Liver (tissue), 9 donors: ENCODE results near the gene IRF8. TPM values are rescaled to one million over a fixed set of nuclear protein-coding genes. Genes with fewer than 3 reads are reported as not detected.

Source experiments
- DNase-seq: peaks from one replicate; pipeline ENCODE4 v3.0.0-alpha.2; 2017; ENCODE audit warnings: low spot score
- H3K27ac ChIP-seq, 2 donors: one replicate each; pipeline ENCODE4 v1.7.0; 2013; ENCODE audit warnings: inconsistent platforms in 2 of 2, low read length in 2 of 2, control low read depth in 1 of 2, low read depth in 1 of 2, mild to moderate bottlenecking in 1 of 2
- H3K27me3 ChIP-seq, 4 donors: one replicate each; pipeline versions ENCODE4 v1.6.1 to v1.7.0; 2013; ENCODE audit warnings: low read length in 3 of 4, inconsistent platforms in 1 of 4, mild to moderate bottlenecking in 1 of 4, moderate library complexity in 1 of 4; ENCODE audit not compliant: control insufficient read depth in 4 of 4, insufficient read depth in 4 of 4
- H3K36me3 ChIP-seq, 4 donors: one replicate each; pipeline versions ENCODE4 v1.6.1 to v1.7.0; 2013; ENCODE audit warnings: low read length in 3 of 4, mild to moderate bottlenecking in 3 of 4, low read depth in 1 of 4, moderate library complexity in 1 of 4; ENCODE audit not compliant: control insufficient read depth in 4 of 4, insufficient read depth in 3 of 4
- H3K4me1 ChIP-seq, 4 donors: one replicate each; pipeline versions ENCODE4 v1.6.1 to v1.7.0; 2013; ENCODE audit warnings: low read length in 3 of 4, mild to moderate bottlenecking in 3 of 4, moderate library complexity in 1 of 4; ENCODE audit not compliant: control insufficient read depth in 4 of 4, insufficient read depth in 4 of 4
- H3K4me3 ChIP-seq, 3 donors: one replicate each; pipeline versions ENCODE4 v1.6.1 to v1.7.0; 2013; ENCODE audit warnings: low read length in 3 of 3, control low read depth in 1 of 3, low read depth in 1 of 3, mild to moderate bottlenecking in 1 of 3
- H3K9ac ChIP-seq, 2 donors: one replicate each; pipeline ENCODE4 v1.7.0; 2013; ENCODE audit warnings: low read length in 2 of 2, mild to moderate bottlenecking in 2 of 2, moderate library complexity in 2 of 2, control low read depth in 1 of 2, low read depth in 1 of 2
- H3K9me3 ChIP-seq, 4 donors: one replicate each; pipeline versions ENCODE4 v1.6.1 to v1.7.0; 2013; ENCODE audit warnings: low read length in 3 of 4; ENCODE audit not compliant: control insufficient read depth in 4 of 4
- EGR1 ChIP-seq, 2 donors: IDR thresholded peaks; 2 replicates each; pipeline ENCODE4 v1.6.1; 2016 to 2018; ENCODE audit warnings: antibody characterized with exemption in 2 of 2, low read depth in 2 of 2
- FOXA1 ChIP-seq: IDR thresholded peaks from 2 replicates; pipeline ENCODE4 v1.6.1; 2016; ENCODE audit warnings: antibody characterized with exemption
- FOXA2 ChIP-seq: IDR thresholded peaks from 2 replicates; pipeline ENCODE4 v1.6.1; 2016; ENCODE audit warnings: antibody characterized with exemption
- GABPA ChIP-seq, 2 donors: IDR thresholded peaks in 1 of 2; conservative IDR thresholded peaks in 1 of 2; 2 replicates each; pipeline ENCODE4 v1.6.1; 2016; ENCODE audit warnings: antibody characterized with exemption in 2 of 2, mild to moderate bottlenecking in 1 of 2, moderate library complexity in 1 of 2
- HNF4A ChIP-seq, 2 donors: conservative IDR thresholded peaks; 2 replicates each; pipeline ENCODE4 v1.6.1; 2016; ENCODE audit warnings: antibody characterized with exemption in 2 of 2, mild to moderate bottlenecking in 2 of 2
- HNF4G ChIP-seq: IDR thresholded peaks from 2 replicates; pipeline ENCODE4 v1.6.1; 2016; ENCODE audit warnings: antibody characterized with exemption
- JUND ChIP-seq, 2 donors: IDR thresholded peaks; 2 replicates each; pipeline ENCODE4 v1.6.1; 2016; ENCODE audit warnings: antibody characterized with exemption in 2 of 2
- NR2F2 ChIP-seq: IDR thresholded peaks from 2 replicates; pipeline ENCODE4 v1.6.1; 2016; ENCODE audit warnings: antibody characterized with exemption
- RAD21 ChIP-seq, 2 donors: IDR thresholded peaks; 2 replicates each; pipeline ENCODE4 v1.6.1; 2016; ENCODE audit warnings: antibody characterized with exemption in 2 of 2, mild to moderate bottlenecking in 2 of 2
- RXRA ChIP-seq, 2 donors: IDR thresholded peaks; 2 replicates each; pipeline ENCODE4 v1.6.1; 2017 to 2018; ENCODE audit warnings: antibody characterized with exemption in 2 of 2, mild to moderate bottlenecking in 1 of 2
- SP1 ChIP-seq: IDR thresholded peaks from 2 replicates; pipeline ENCODE4 v1.6.1; 2018; ENCODE audit warnings: antibody characterized with exemption, mild to moderate bottlenecking
- TAF1 ChIP-seq: conservative IDR thresholded peaks from 2 replicates; pipeline ENCODE4 v1.6.1; 2016; ENCODE audit warnings: antibody characterized with exemption, mild to moderate bottlenecking
- YY1 ChIP-seq: IDR thresholded peaks from 2 replicates; pipeline ENCODE4 v1.6.1; 2016; ENCODE audit warnings: antibody characterized with exemption, mild to moderate bottlenecking
- WGBS: extraction: QIAGEN DNeasy Blood & Tissue Kit; methylation state at CpG from one replicate; pipeline ENCODE4 v1.1.7; 2013; 5-methylcytosine and 5-hydroxymethylcytosine counted together
- polyA plus RNA-seq, 2 donors: library from polyadenylated mRNA; stranded (reverse) in 1 of 2; unstranded in 1 of 2; fragments of 200-250 nt in 1 of 2; fragments of >200 nt in 1 of 2; fragmentation: Nextera tagmentation in 1 of 2; extraction: Ambion mirVana in 1 of 2; gene quantifications; one replicate each; pipeline versions ENCODE4 v1.2.1 to v1.2.3, GENCODE V29; 2013 to 2015
- total RNA-seq, 2 donors: library from RNA; depleted of rRNA; stranded (reverse); fragments of >200 nt; gene quantifications; one replicate each; pipeline ENCODE4 v1.2.3, GENCODE V29; 2014
- TF ChIP-seq, protein P1 (sequence below): IDR thresholded peaks from 2 replicates; pipeline ENCODE4 v1.6.1; 2016; ENCODE audit warnings: antibody characterized with exemption
- TF ChIP-seq, protein P2 (sequence below): IDR thresholded peaks from 2 replicates; pipeline ENCODE4 v1.6.1; 2016; ENCODE audit warnings: antibody characterized with exemption, mild to moderate bottlenecking
- TF ChIP-seq, protein P3 (sequence below): IDR thresholded peaks from 2 replicates; pipeline ENCODE4 v1.6.1; 2016; ENCODE audit warnings: antibody characterized with exemption
- TF ChIP-seq, protein P4 (sequence below): fragments of 150-350 bp; IDR thresholded peaks from 2 replicates; pipeline ENCODE4 v1.5.1; 2017; ENCODE audit warnings: improper control_type of control experiment, low read depth, low read length; ENCODE audit not compliant: missing input control
- TF ChIP-seq, protein P5 (sequence below): IDR thresholded peaks from 2 replicates; pipeline ENCODE4 v1.6.1; 2016; ENCODE audit warnings: antibody characterized with exemption
- donor health status: healthy.
- donor health status: healthy.
- donor health status: healthy.
- donor health status: healthy.
- donor health status: healthy.

The IRF8 gene
- total and polyA plus RNA-seq, 4 donors, result 5.1 to 25.8 (median 12.3) TPM

DNA sequence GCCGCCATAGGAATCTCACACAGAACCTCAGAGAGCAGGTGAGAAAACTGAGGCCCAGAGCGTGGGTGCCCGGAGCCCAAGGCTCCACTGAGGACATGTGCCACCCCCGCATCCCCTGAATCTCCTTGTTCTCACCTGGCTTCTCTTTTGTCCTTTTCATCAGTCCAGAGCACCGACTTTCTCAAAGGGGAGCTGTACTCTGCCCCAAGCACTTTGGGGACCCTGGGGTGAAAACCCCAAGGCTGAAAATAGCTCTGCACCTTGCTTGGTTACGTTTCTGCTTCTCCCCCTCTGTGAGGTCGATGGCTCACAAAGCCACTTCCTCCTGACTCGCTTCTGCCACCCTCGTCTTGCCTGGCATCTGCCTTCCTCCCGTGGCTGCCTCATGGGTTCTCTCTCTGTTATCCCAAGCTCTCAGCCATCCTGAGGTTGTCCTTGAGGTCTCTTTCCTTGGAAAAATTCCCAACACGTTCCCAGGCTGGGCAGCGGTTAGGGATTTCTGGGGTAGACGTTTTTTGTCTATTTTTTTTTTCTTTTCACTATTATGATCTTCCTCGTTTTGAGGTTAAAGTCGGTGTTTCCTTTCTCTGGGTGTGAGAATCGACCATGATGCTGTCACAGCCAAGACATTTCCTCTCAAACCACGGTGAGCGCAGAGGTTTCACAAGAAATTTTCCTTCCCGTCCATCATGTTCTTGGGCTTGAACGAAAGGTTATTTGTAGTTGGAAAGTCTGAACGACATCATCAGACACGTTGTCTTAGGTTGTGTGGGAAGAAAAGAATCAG is 37.2 kb downstream of the IRF8 start:
- peaks cover 4 to 18% (median 12%) of the 10 kb centered on the region in 4 donors for H3K4me1 ChIP-seq
- TF ChIP-seq YY1 (no peak), SP1 (no peak), EGR1 (IDR thresholded peaks at IDR 0.05; ENCODE audit: low read depth in 2 of 2) (no peak), RXRA (IDR thresholded peaks at IDR 0.05) (no peak), NR2F2 (no peak), GABPA (IDR thresholded peaks at IDR 0.05 in 1 of 2, conservative IDR thresholded peaks at IDR 0.05 in 1 of 2) (no peak), RAD21 (IDR thresholded peaks at IDR 0.05) (no peak), TAF1 (no peak), HNF4A (conservative IDR thresholded peaks at IDR 0.05) (no peak), FOXA2 (no peak), HNF4G (no peak), FOXA1 (no peak), JUND (IDR thresholded peaks at IDR 0.05) (no peak)
- TF ChIP-seq, protein P1, sequence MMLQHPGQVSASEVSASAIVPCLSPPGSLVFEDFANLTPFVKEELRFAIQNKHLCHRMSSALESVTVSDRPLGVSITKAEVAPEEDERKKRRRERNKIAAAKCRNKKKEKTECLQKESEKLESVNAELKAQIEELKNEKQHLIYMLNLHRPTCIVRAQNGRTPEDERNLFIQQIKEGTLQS, result no peak
- TF ChIP-seq, protein P2, sequence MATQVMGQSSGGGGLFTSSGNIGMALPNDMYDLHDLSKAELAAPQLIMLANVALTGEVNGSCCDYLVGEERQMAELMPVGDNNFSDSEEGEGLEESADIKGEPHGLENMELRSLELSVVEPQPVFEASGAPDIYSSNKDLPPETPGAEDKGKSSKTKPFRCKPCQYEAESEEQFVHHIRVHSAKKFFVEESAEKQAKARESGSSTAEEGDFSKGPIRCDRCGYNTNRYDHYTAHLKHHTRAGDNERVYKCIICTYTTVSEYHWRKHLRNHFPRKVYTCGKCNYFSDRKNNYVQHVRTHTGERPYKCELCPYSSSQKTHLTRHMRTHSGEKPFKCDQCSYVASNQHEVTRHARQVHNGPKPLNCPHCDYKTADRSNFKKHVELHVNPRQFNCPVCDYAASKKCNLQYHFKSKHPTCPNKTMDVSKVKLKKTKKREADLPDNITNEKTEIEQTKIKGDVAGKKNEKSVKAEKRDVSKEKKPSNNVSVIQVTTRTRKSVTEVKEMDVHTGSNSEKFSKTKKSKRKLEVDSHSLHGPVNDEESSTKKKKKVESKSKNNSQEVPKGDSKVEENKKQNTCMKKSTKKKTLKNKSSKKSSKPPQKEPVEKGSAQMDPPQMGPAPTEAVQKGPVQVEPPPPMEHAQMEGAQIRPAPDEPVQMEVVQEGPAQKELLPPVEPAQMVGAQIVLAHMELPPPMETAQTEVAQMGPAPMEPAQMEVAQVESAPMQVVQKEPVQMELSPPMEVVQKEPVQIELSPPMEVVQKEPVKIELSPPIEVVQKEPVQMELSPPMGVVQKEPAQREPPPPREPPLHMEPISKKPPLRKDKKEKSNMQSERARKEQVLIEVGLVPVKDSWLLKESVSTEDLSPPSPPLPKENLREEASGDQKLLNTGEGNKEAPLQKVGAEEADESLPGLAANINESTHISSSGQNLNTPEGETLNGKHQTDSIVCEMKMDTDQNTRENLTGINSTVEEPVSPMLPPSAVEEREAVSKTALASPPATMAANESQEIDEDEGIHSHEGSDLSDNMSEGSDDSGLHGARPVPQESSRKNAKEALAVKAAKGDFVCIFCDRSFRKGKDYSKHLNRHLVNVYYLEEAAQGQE, result no peak
- TF ChIP-seq, protein P3, sequence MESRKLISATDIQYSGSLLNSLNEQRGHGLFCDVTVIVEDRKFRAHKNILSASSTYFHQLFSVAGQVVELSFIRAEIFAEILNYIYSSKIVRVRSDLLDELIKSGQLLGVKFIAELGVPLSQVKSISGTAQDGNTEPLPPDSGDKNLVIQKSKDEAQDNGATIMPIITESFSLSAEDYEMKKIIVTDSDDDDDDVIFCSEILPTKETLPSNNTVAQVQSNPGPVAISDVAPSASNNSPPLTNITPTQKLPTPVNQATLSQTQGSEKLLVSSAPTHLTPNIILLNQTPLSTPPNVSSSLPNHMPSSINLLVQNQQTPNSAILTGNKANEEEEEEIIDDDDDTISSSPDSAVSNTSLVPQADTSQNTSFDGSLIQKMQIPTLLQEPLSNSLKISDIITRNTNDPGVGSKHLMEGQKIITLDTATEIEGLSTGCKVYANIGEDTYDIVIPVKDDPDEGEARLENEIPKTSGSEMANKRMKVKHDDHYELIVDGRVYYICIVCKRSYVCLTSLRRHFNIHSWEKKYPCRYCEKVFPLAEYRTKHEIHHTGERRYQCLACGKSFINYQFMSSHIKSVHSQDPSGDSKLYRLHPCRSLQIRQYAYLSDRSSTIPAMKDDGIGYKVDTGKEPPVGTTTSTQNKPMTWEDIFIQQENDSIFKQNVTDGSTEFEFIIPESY, result no peak
- TF ChIP-seq, protein P4, sequence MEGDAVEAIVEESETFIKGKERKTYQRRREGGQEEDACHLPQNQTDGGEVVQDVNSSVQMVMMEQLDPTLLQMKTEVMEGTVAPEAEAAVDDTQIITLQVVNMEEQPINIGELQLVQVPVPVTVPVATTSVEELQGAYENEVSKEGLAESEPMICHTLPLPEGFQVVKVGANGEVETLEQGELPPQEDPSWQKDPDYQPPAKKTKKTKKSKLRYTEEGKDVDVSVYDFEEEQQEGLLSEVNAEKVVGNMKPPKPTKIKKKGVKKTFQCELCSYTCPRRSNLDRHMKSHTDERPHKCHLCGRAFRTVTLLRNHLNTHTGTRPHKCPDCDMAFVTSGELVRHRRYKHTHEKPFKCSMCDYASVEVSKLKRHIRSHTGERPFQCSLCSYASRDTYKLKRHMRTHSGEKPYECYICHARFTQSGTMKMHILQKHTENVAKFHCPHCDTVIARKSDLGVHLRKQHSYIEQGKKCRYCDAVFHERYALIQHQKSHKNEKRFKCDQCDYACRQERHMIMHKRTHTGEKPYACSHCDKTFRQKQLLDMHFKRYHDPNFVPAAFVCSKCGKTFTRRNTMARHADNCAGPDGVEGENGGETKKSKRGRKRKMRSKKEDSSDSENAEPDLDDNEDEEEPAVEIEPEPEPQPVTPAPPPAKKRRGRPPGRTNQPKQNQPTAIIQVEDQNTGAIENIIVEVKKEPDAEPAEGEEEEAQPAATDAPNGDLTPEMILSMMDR, result no peak
- TF ChIP-seq, protein P5, sequence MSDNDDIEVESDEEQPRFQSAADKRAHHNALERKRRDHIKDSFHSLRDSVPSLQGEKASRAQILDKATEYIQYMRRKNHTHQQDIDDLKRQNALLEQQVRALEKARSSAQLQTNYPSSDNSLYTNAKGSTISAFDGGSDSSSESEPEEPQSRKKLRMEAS, result no peak
- H3K4me3 ChIP-seq, result no peak overlapping the region
- no peak for DNase-seq
- peak overlapping the region in 1 of 2 donors; percentile 46 for H3K9ac ChIP-seq
- H3K27me3 ChIP-seq, result no peaks in the 10 kb centered on the region
- no peaks in the 10 kb centered on the region for H3K9me3 ChIP-seq
- H3K27ac ChIP-seq, result peak overlapping the region in 1 of 2 donors; percentile 31
- no peaks in the 10 kb centered on the region for H3K36me3 ChIP-seq
- 74% methylated on average over 22 of the region's 22 CpGs for WGBS
